NCI-H2107 (cell line): ENCODE results near the gene ATP6V1C2.
"Not testable (repeated sequence)": the region's sequence is repeated elsewhere in the genome, so short reads cannot be mapped to it uniquely, and the experiment has no call there.

Experiments
- DNase-seq: peaks from one replicate; lab custom pipeline; 2025; lab: John Stamatoyannopoulos, UW

Gene ATP6V1C2

DNA sequence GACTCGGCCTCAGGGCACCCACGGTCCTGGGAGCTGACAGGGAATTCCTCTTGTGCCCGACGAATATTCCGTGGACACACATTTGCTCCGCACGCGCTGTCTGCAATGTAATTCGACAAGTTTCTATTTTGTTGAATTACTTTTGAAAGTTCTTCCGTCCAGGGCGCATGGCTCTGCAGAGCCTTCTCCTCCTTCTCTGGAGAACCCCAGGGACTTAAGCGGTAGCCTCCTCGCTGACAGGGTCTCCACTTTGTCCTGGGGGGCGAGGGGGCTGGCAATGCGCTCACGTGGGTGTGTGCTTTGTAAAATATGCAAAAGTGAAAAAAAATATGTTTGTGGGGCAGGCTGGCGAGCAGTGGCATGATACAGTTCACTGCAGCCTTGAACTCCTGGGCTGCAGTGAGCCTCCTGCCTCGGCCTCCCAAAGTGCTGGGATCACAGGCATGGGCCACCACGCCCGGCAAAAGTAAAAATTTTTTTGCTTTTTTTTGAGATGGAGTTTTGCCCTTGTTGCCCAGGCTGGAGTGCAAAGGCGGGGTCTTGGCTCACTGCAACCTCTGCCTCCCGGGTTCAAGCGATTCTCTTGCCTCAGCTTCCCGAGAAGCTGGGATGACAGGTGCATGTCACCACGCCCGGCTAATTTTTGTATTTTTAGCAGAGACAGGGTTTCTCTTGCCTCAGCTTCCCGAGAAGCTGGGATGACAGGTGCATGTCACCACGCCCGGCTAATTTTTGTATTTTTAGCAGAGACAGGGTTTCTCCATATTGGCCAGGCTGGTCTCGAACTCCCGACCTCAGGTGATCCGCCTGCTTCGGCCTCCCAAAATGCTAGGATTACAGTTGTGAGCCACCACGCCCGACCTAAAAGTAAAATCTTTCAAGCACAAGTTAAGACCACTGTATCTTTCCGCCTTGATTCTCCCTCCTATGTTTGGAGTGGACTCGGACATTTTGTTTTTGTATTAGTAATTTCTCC, 92.0 kb downstream of the ATP6V1C2 start:
- not testable (repeated sequence) for DNase-seq

DNA sequence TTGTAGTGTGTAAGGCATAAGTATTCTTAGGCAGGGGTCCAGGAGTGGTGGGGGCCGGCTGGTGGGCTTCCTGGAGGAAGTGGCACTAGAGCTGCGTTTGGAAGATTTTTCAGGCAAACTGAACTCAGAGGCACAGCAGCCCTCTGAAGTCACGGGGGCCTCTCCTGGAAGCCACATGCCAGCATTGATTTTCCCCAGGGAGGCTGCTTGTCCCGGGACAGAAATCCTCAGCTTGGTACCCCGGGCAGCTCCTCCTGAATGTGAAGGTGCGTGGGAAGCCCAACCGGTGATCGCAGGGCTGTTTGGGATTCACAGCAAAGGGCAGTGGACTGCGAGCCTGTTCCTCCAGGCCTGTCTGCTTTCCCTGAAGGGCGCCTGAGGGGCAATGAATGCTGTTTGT, 92.7 kb downstream of the ATP6V1C2 start:
- no peak for DNase-seq

GRCh38 chr2:10814571-10815331, 93.3 kb downstream of the ATP6V1C2 start:
- DNase-seq: no peak

DNA sequence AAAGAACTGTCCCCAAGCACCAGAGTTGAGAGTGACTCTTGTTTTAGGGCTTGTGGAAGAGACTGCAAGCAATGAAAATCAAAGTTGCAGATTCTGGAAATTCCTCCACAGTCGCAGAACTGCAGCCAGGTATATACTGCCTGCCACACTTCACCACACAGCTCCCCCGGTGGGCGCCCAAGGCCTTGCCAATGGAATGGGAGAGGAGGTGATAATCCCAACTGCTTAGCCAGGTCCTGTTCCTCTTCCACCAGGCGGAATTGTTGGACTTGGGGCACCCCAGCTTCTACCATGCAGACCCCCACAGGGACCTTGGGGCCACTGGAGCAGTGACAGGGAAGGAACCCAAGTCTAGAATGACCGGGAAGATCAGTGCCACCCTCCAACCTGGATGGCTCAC, 96.0 kb downstream of the ATP6V1C2 start:
- no peak for DNase-seq

- not testable (repeated sequence) for DNase-seq
Measured at GRCh38 chr2:10818305-10818704, 96.9 kb downstream of the ATP6V1C2 start.

GRCh38 chr2:10818984-10819383, 97.6 kb downstream of the ATP6V1C2 start:
- DNase-seq: no peak

DNA sequence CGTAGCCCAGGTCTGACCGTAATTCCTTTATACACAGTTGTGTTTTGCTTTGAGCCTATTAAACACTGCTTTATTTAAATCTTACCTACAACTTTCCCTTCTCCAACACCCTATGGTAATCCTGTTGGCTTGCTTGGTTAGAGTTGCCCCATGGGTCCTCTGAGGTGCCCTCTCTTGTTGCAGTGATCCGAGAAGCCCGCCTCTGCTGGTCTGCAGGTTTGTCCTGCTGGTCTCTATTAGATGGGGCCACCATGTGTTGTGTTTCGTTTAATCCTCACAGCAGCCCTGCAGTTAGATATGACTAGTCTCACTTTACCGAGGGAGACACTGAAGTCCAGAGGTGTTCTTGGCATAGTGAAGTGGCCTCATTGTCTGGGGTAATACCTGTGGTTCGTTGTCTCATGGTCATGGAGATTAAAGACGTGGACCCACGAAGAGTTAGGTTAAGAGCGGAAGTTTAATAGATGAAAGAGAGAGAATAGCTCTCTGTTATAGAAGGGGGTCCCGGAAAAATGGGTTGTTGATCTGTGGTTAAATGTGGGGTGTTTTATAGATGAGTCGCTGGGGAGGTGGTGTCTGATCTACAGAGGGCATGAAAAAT, 98.4 kb downstream of the ATP6V1C2 start:
- no peak for DNase-seq

DNA sequence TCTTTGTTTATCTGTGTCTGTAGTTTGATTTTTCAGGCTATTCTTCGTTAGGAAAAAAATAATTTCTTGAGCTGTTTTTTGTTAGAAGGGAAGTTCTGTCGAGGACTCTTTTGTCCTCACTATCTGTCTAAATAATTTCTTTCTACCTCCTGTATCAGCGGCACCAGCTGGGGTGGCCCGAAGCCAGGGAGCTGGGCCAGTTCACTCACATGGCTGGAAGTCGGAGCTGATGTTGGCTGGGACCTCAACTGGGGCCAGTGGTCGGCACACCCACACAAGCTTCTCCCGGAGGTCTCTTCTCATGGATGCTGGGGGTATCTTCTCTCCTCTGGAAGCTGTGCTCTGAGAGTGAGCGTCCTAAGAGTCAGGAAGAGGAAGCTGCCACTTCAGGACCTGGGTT, 99.1 kb downstream of the ATP6V1C2 start:
- DNase-seq: no peak

DNA sequence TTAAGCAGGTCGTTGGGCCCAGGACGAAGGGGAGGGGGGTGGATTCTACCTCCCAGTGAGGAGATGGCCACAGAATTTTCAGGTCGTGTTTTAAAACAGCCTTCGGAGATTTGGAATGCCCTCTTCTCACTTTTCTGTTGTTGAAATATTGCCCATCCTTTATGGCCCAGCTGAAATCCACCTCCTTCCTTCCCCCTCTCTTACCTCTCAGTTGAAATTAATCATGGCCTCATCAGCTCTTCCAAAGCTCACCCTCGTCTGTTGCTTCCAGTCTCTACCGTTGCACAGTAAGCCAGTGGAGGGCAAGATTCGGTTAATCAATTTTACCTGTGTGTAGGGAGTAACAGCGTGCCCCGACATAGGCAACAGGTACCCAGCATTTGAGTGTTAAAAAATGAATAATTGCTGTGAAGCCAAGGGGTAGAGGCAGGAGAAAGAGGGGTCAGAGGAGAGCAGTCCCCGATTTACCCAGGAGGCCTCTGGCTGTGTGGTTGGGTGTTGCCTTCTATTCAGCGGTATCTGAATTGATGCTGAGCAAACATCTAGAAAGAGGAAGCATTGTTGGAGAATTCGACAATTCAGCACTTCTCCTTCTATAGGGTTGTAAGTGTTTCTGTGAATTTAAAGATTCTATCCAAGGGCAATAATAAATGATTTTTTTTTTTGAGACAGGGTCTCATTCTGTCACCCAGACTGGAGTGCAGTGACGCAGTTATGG, 99.7 kb downstream of the ATP6V1C2 start:
- no peak for DNase-seq

- DNase-seq: no peak
Measured at GRCh38 chr2:10824191-10824590, 102.8 kb downstream of the ATP6V1C2 start.

DNA sequence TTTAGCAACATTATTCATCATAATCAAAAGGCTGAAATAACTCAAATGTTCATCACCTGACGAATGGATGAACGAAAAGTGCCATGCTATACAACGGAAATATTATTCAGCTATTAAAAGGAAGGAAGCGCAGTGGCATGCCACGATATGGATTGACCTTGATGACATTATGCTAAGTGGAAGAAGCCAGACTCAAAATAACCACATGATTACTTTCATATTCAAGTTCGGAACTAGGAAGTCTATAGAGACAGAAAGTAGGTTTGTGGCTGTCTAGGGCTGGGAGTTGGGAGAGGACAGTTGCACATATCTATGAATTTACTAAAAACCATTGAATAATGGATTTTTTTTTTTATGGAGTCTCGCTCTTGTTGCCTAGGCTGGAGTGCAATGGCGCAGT, 104.6 kb downstream of the ATP6V1C2 start:
- no peak for DNase-seq

GRCh38 chr2:10826625-10827024, 105.2 kb downstream of the ATP6V1C2 start:
- no peak for DNase-seq

DNA sequence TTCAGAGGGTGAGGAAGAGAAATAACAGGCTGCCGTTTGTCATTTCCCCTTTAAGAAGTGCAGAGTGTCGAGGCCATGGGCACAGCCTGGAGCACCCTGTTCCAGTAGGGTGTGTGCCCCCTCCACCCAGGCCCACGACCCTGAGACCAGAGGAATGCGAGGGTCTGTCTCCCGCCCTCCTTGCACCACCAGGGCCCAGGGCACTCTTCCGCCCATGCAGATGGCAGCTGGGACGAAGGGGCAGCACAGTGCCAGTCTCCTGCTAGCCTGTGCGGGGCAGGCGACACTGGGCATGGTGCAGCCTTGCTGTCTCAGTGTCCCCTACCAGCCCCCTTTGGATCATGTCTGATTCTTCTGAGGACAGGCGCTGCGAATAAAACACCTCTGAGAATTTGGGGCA, 106.9 kb downstream of the ATP6V1C2 start:
- DNase-seq: no peak

DNA sequence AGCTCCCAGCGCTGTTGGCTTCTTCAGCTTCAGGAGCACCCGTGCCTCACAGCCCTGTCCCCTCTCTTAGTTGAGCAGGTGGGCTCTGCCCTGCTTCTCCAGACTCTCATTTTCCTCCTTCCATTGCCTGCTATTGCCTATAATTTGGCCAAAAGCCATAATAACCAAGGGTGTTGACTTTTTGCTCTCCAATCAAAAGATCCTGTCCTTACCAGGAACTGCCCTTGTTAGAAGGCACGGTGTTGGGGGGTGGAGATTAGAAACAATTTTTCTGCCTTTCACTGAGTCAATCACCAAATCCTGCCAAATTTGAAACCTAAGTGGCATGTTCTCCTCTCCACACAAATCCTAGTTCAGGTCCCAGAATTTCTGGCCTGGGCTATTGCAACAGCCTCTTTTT, 107.9 kb downstream of the ATP6V1C2 start:
- no peak for DNase-seq

GRCh38 chr2:10830203-10830602, 108.8 kb downstream of the ATP6V1C2 start:
- no peak for DNase-seq

DNA sequence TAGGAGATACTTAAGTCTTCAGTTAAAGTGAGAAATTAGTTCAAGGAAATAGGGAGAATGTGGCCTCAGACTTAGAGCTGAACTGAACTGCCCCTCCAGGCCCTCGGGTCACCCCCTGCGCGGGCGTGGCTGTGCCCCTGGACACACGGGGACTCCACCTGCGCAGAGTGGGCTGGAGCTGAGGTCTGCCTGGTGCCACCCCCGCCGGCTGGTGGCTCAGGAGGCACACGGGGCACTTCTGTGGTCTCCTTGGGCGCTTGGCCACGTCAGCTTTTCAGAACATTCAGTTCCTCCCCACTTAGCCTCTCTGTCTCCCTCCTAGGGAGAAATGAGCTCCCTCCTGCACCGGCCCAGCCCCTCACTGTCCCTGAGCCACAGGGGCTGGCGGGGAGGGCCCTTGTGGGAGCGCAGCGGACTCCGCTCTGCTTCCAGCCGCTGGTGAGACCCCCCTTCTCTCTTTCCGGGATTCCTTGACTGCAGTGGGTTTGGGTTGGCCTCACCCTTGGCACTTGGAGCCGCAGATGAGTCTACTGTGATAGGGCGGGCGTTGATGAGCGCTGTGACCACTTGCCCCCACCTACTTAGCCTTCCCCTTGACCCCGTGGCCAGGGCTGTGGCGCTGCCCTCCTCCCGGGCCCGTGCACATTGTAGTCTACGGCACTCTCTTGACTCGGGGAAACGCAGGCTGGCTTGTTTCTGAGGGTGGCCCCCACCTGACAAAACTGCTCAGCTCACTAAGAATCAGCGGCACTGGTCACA, 109.4 kb downstream of the ATP6V1C2 start:
- no peak for DNase-seq

GRCh38 chr2:10831400-10831985, 110.1 kb downstream of the ATP6V1C2 start:
- no peak for DNase-seq

DNA sequence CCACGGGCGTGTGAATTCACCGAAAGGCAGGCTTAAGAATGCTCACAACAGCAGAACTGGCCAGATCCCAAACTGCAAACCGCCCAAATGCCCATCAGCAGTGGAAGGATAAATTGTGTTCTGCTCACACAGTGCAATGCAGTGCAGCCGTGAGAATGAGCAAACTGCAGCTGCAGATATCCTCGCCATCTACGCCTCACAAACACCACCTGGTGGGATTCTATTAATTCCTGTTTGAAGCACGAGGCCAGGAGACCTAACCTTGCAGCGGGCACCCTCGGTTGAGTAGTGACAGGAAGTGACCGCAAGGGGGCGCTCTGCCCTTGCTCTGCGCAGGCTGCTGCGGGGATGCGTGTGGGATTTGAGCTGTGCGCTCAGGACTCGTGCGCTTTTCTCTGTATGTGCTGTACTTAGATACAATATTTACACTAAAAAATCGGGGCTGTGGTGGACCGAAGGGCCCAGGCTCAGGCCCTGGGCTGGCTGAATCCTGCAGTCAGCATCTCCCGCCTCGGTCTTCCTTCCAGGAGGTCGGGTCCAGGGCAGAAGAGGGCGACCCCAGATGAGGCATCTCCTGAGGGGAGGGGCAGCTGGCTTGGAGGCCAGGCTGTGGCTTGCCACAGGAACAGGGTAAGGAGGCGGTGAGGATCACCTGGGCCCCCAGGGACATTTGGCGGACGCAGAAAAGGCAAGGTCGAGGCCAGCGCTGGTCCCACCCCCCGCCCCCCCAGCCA, 110.9 kb downstream of the ATP6V1C2 start:
- peak; percentile 90 for DNase-seq

- no peak for DNase-seq
Measured at GRCh38 chr2:10833021-10833420, 111.6 kb downstream of the ATP6V1C2 start.

DNA sequence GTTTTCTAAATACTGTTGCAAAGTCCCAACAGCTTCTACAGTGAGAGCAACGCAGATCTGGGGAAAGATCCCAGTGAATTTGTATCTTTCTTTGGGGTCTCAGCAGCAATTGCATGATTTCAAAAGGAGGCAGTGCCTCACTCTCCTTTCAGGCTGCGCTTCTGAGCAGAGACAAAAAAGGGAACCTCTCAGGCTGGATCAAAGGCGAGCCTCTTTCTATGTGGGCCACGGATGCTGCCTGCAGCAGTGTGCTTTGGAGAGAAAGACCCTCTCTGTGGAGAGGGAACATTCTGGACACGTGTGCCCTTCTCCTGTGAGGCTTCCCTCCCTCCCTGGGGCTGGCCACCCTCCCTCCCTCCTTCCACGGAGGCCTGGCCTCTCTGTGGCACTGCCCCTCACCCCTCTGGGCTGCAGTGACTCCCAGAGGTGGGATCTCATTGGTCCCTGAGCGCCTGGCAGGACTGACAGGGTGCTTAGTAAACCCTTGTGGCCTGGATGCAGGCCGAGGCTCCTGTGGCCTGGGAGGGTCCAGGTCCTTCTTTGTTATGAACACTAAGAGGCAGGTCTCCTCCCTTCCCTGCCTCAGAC, 112.7 kb downstream of the ATP6V1C2 start:
- DNase-seq: no peak
